ENCODE data around the gene ADAM8. TPM values are rescaled to one million over a fixed set of nuclear protein-coding genes. Genes with fewer than 3 reads are reported as not detected.
A peak's percentile ranks its signal among the peaks of the same experiment; 100 is the strongest.

The ADAM8 gene
- total RNA-seq, 1 experiment from 2014 or later, result 0.50 TPM

- peak; percentile 68 for DNase-seq (ENCODE audit: low spot score)
Measured at GRCh38 chr10:133308421-133309099, 31.9 kb upstream of the ADAM8 start, which contains the start of the genes TUBGCP2 and ZNF511. TSS of gene TUBGCP2 (minus strand) at chr10:133308872. CDS start at chr10:133302941, 5,931 bp downstream. TSS of gene ZNF511 (plus strand) at chr10:133308914. CDS start at chr10:133308944, 30 bp downstream.

GRCh38 chr10:133307776-133308420 lies 31.2 kb upstream of the ADAM8 start:
- peak; percentile 68 for DNase-seq (ENCODE audit: low spot score)

GRCh38 chr10:133306941-133307379 lies 30.3 kb upstream of the ADAM8 start:
- no peak for DNase-seq (ENCODE audit: low spot score)

- DNase-seq (ENCODE audit: low spot score), result no peak
Measured at GRCh38 chr10:133306097-133306476, 29.4 kb upstream of the ADAM8 start.

GRCh38 chr10:133303206-133303605 lies 26.5 kb upstream of the ADAM8 start:
- DNase-seq (ENCODE audit: low spot score), result no peak

- DNase-seq (ENCODE audit: low spot score), result no peak
Measured at GRCh38 chr10:133302230-133302629, 25.6 kb upstream of the ADAM8 start.

GRCh38 chr10:133299738-133300137 lies 23.1 kb upstream of the ADAM8 start:
- no peak for DNase-seq (ENCODE audit: low spot score)

- no peak for DNase-seq (ENCODE audit: low spot score)
Measured at GRCh38 chr10:133299224-133299623, 22.6 kb upstream of the ADAM8 start.

GRCh38 chr10:133298466-133298865 lies 21.8 kb upstream of the ADAM8 start:
- no peak for DNase-seq (ENCODE audit: low spot score)

GRCh38 chr10:133297504-133297903 lies 20.8 kb upstream of the ADAM8 start:
- DNase-seq (ENCODE audit: low spot score), result no peak

- DNase-seq (ENCODE audit: low spot score), result no peak
Measured at GRCh38 chr10:133295426-133296320, 19.0 kb upstream of the ADAM8 start.

GRCh38 chr10:133294189-133294588 lies 17.5 kb upstream of the ADAM8 start:
- no peak for DNase-seq (ENCODE audit: low spot score)

- DNase-seq (ENCODE audit: low spot score), result no peak
Measured at GRCh38 chr10:133293810-133294119, 17.1 kb upstream of the ADAM8 start.

GRCh38 chr10:133292919-133293809 lies 16.5 kb upstream of the ADAM8 start:
- DNase-seq (ENCODE audit: low spot score), result no peak

GRCh38 chr10:133289761-133290160 lies 13.1 kb upstream of the ADAM8 start:
- DNase-seq (ENCODE audit: low spot score), result no peak

GRCh38 chr10:133287832-133288500 lies 11.3 kb upstream of the ADAM8 start:
- no peak for DNase-seq (ENCODE audit: low spot score)

GRCh38 chr10:133286366-133286765 lies 9.7 kb upstream of the ADAM8 start:
- DNase-seq (ENCODE audit: low spot score), result no peak

- no peak for DNase-seq (ENCODE audit: low spot score)
Measured at GRCh38 chr10:133285217-133285616, 8.5 kb upstream of the ADAM8 start.

- no peak for DNase-seq (ENCODE audit: low spot score)
Measured at GRCh38 chr10:133283931-133284330, 7.3 kb upstream of the ADAM8 start.

GRCh38 chr10:133282846-133283390 lies 6.2 kb upstream of the ADAM8 start:
- DNase-seq (ENCODE audit: low spot score), result no peak
